ENCODE results near the gene GMDS.

Gene GMDS

GRCh38 chr6:1624058-1624850, 621.2 kb downstream of the GMDS start:
- DNase-seq (ENCODE audit: low read depth), result no peak

- no peak for DNase-seq (ENCODE audit: low read depth)
Observed at GRCh38 chr6:1623769-1624057, 621.7 kb downstream of the GMDS start.

- no peak for DNase-seq (ENCODE audit: low read depth)
Observed at GRCh38 chr6:1622851-1623768, 622.3 kb downstream of the GMDS start.

- no peak for DNase-seq (ENCODE audit: low read depth)
Observed at GRCh38 chr6:1622220-1622850, 623.1 kb downstream of the GMDS start.

- DNase-seq (ENCODE audit: low read depth), result no peak
Observed at GRCh38 chr6:1621070-1621701, 624.2 kb downstream of the GMDS start.

- DNase-seq (ENCODE audit: low read depth), result no peak
Observed at GRCh38 chr6:1620504-1621069, 624.8 kb downstream of the GMDS start.

- DNase-seq (ENCODE audit: low read depth), result no peak
Observed at GRCh38 chr6:1619673-1620503, 625.5 kb downstream of the GMDS start.

GRCh38 chr6:1619098-1619672, 626.2 kb downstream of the GMDS start:
- no peak for DNase-seq (ENCODE audit: low read depth)

- no peak for DNase-seq (ENCODE audit: low read depth)
Observed at GRCh38 chr6:1618311-1619097, 626.9 kb downstream of the GMDS start.

- DNase-seq (ENCODE audit: low read depth), result no peak
Observed at GRCh38 chr6:1617466-1618310, 627.7 kb downstream of the GMDS start.

- DNase-seq (ENCODE audit: low read depth), result no peak
Observed at GRCh38 chr6:1616701-1617463, 628.5 kb downstream of the GMDS start.

GRCh38 chr6:1615853-1616420, 629.5 kb downstream of the GMDS start:
- DNase-seq (ENCODE audit: low read depth), result no peak

GRCh38 chr6:1615151-1615852, 630.1 kb downstream of the GMDS start:
- DNase-seq (ENCODE audit: low read depth), result no peak

GRCh38 chr6:1614448-1615150, 630.8 kb downstream of the GMDS start:
- DNase-seq (ENCODE audit: low read depth), result no peak

GRCh38 chr6:1613688-1614447, 631.5 kb downstream of the GMDS start:
- DNase-seq (ENCODE audit: low read depth), result no peak

- DNase-seq (ENCODE audit: low read depth), result no peak
Observed at GRCh38 chr6:1613346-1613687, 632.1 kb downstream of the GMDS start.

Measured in stimulated activated CD8-positive, alpha-beta memory T cell treated with anti-CD3 and anti-CD28 coated beads, Interleukin-4, amount 100 ng/mL, for 24 hours (primary cell).